ENCODE data around the gene ARHGAP42.

GRCh38 chr11:100705447-100705846 lies 18.4 kb downstream of the ARHGAP42 start:
- no peak for TF ChIP-seq CTCF (IDR thresholded peaks at IDR 0.05)
- no peak for TF ChIP-seq POLR2A (IDR thresholded peaks at IDR 0.05)

Measured in testis (tissue), 2 donors.